NCI-H2029 treated with DMSO at 0.1 percent for 48 hours (cell line): ENCODE results near the gene CYP2W1.
"Not testable (repeated sequence)": the region's sequence is repeated elsewhere in the genome, so short reads cannot be mapped to it uniquely, and the experiment has no call there.

Experiments
- DNase-seq: peaks from one replicate; lab custom pipeline; 2025; lab: John Stamatoyannopoulos, UW

The CYP2W1 gene

DNA sequence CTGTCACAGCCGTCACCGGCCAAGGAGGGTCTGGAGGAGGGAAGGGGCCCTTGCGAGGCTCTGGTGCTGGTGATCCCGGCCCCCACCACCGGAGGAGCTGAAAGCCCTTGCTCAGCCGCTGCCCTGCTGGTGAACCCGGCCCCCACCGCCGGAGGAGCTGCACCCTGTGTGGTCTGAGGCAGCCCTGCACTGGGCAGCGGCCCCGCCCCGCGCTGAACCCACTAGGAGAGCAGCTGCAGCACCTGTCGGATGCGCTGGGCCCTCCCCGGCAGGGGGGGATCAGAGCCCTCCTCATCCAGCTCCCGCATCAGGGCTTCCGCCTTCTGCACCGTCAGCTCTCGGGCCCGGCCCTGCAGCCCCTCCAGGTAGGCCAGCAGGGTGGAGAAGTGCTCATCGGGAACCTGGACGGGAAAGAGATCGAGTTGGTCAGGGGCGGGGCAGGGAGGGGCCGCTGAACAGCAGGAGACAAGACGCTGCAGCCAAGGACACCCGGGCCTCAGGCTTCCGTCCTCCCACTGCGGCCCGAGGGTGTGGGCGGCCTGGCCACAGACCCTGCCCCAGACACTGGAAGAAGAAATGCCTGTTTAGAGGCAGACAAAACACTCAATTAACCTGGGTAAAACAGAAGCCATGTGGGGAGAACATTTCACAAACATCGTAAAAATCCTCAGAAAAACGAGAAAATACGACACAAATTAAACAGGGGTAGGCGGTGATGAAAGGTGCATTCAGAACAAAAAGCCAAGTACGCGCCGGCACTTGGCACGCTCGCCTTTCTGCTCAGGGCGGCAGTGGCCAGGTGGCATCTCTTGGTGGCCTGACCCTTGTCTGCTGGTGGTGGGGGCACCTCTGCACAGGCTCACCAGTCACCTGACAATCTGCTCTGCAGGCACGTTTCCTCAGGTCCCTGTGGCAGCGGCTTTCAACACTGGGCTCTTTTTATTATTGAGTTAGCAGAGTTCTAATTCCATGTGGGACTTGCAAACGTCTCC, 14.7 kb downstream of the CYP2W1 start:
- DNase-seq = no peak

DNA sequence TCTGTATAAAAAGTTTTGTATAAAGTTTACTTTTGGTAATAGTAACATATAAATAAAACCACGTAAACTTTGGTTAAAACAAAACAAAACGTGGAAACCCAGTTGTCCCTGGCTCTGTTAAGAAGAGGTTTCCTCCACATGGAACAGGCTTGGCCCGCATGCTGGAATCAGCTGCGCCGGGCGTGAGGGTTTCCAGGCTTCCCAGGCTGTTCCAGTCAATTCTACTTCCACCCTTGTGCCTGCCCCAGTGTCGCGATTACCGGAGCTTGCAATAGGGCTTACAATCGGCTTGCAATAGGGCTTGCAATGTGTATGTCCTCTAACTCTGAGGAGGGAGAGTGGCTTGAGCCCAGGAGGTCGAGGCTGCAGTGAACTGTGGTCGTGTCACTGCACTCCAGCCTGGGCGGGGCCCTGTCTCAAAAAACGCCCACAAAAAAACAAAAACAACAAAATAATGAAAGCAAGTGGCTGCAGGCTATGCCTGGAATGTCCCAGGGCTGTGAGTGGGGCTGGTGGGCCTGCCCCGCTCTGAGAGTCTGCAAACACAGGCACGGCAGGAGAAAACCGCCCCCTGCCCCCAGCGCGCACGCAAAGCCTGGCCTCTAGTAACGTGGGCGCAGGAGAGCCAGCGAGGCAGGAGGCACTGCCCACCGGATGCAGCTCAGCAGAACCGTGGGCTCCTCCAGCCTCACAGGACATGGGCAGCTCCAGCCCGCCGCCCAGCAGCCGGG, 16.3 kb downstream of the CYP2W1 start:
- no peak for DNase-seq

DNA sequence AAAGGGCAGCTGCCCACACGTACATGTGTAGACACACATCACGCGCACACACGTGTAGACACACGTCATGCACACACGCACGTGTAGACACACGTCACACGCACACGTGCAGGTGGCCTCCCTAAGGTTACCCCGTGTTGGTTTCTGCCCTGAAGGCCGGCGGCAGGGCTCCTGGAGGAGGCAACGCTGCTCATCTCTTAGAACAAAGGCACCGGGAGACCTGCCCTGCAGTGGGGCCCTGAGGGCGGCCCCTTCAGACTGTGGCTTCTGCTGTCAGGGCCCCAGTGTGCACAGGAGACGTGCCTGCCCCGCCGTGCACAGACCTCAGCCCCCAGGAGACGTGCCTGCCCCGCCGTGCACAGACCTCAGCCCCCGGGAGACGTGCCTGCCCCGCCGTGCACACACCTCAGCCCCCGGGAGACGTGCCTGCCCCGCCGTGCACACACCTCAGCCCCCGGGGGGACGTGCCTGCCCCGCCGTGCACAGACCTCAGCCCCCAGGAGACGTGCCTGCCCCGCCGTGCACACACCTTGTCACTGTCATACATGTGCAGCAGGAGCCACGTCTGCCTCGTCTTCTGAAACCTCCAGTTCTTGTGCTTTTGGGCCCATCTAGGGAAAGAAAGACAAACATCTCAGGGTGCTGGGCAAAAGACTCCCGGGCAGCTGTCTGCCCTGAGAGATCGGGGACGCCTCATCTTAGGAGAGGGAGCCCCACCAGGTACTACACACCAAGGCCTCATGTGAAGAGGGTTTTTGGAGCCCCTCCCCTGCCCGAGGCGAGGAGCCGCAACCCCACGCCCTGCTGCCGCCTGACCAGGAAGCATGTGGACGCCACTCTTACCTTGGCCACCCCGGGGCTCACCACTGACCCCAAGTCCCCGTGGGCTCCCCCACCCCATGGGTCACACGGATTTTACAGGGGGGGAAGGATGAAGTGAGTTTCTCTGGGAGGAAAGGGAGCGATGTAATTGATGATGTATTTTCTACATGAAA, 17.3 kb downstream of the CYP2W1 start:
- no peak for DNase-seq

DNA sequence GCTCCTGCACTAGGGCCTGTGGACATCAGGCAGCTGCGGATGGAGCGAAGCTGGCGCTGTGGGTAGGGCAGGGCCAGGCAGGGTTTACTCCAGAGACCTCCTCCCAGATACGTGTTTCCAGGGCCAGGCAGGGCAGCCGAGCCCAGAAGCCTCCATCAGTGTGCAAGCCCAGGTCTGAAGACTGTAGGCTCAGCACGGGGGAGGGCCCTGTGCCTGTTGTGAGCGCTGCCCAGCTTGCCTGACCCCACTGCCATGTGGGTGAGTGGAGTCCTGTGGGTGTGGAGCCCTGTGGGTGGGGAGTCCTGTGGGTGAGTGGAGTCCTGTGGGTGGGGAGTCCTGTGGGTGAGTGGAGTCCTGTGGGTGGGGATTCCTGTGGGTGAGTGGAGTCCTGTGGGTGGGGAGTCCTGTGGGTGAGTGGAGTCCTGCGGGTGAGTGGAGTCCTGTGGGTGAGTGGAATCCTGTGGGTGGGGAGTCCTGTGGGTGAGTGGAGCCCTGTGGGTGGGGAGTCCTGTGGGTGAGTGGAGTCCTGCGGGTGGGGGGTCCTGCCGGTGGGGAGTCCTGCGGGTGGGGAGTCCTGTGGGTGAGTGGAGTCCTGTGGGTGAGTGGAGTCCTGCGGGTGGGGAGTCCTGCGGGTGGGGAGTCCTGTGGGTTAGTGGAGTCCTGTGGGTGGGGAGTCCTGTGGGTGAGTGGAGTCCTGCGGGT, 18.2 kb downstream of the CYP2W1 start:
- DNase-seq = not testable (repeated sequence)

DNA sequence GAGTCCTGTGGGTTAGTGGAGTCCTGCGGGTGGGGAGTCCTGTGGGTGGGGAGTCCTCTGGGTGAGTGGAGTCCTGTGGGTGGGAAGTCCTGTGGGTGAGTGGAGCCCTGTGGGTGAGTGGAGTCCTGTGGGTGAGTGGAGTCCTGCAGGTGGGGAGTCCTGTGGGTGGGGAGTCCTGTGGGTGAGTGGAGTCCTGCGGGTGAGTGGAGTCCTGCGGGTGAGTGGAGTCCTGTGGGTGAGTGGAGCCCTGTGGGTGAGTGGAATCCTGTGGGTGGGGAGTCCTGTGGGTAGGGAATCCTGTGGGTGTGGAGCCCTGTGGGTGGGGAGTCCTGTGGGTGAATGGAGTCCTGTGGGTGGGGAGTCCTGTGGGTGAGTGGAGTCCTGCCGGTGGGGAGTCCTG, 19.0 kb downstream of the CYP2W1 start:
- DNase-seq = not testable (repeated sequence)

DNA sequence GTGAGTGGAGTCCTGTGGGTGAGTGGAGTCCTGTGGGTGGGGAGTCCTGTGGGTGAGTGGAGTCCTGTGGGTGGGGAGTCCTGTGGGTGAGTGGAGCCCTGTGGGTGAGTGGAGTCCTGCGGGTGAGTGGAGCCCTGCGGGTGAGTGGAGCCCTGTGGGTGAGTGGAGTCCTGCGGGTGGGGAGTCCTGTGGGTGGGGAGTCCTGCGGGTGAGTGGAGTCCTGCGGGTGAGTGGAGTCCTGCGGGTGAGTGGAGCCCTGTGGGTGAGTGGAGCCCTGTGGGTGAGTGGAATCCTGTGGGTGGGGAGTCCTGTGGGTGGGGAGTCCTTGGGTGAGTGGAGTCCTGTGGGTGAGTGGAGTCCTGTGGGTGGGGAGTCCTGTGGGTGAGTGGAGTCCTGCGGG, 19.5 kb downstream of the CYP2W1 start:
- DNase-seq = not testable (repeated sequence)

DNA sequence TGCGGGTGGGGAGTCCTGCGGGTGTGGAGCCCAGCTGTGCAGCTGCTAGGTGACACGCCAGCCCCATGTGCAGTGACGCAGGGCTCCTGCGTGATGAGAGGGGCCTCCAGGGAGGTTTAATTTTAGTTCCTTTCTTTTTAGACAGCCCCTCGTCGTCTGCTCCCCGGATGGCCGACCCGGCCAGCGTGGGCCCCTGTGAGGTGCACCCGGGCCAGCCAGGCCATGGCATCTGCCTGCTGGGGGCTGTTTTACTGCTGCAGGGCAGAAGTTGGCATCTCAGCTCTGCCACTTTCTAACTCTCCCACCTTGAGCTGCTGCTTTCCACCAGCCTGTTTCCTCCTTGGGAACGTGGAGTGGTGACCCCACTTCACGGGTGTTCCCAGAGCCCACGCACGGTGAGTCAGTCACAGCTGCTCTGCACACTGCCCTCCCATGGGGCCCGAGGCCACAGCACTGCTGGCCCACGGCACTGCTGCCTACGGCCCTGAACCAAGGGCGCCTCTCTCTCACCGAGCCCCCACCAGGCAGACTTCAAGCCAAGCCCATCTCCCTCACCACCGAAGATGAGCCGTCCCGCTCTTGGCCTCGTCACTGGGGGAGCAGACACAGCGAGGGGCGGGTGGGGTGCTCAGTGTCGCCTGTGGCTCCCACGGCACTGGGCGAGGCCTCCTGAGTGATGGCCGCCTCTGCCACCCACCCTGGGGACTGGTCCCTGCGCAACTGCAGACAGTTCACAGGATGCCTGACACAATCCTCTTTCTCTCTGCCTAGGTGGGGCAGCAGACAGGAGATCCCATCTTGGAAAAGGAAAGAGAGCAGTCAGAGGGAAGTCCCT, 21.3 kb downstream of the CYP2W1 start:
- DNase-seq = no peak

DNA sequence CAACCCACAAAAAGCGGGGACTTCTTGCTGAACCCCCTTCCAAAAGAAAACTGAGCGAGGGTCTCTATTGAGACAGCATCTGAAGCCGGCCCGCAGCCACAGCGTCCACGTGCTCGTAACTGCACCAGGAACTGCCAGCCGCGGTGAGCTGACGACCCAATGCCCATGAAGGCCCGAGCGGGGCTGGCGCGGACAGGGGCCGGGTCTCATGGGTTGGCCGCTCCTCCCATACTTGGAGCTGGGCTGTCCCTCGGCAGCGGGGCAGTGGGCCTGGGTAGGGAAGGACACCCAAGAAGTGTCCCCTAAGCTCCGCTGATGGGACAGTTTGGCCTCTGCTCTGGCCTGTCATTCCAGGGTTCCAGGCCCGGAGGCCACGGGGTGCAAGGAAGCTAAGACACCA, 22.3 kb downstream of the CYP2W1 start:
- DNase-seq = no peak

DNA sequence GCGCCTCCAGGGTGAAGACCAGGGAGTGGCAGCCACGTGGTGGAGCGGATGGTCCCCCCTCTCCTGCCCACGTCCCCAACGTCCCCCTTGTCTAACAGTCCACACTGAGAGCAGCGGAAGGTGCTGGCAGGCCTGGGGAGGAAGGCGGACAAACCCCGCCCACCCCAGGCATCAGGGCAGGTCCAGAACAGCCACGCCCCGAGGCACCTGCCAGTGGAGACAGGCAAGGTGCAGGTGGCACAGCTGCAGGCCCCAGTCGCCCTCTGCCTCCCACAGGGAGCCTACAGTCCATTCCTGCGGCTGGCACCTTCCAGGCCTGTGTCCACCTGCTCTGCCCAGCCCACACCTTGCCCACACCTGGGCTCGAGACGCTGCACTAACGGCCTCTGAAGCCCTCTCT, 24.9 kb downstream of the CYP2W1 start:
- DNase-seq = no peak

DNA sequence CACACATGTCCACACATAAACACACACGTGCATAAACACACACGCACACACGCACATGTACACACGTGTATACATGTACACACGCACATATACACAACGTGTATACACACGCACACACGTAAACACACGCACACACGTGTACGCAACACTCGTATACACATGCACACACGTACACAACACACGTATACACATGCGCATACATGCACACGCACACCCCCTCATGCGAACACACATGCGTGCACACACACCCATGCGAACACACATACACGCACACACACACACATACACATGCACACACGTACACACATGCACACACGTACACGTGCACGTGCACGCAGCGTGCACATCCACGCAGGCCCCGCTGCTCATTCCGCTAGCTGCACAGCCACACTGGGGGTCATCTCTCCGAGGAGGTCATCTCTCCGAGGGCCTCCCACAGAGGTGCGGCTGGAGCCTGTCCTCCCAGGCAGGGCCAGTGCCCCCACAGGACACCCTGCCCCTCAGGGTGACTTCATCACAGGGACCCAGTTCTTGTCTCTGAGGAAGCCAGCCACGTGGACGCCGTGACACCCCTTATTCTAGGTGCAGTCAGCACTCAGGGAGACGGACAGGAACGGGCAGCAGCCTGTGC, 25.9 kb downstream of the CYP2W1 start:
- DNase-seq = no peak

DNA sequence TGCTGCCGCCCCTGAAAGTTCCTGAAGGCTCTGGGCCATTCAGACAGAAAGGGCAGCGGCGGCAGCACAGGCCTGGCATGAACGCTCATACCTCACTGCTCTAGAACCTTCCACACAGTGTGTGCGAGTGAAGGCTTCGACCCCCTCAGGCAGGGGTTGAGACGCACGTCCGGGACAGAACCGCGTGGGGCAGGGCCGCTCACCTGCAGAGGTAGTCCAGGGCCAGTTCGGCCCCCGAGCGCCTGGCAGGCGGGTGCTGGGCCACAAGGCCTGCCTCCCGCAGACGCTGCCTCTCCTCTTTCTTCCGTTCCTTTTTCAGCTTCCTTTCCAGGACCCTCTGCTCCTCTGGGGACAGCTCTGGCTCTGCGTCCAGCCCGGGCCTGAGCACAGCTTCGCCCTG, 26.8 kb downstream of the CYP2W1 start:
- DNase-seq = no peak

DNA sequence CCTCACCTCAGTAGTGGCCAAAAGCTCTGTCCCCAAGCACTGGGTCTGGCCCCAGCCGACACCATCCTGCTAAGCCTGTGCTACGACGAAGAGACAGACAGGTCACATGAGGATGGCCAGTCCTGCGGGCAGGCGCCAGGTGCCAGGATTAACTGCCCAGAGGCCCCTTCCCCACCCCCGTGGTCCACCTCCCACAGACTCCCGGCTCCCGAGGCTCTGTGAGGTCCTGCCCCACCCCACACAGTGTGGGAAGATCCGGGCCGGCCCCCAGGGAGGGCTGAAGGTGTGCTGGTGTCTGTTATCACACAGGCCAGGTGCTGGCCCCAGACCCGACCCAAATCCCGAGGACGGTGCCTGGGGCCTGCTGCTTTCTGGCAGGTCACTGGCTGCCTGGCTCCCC, 27.2 kb downstream of the CYP2W1 start:
- DNase-seq = no peak

DNA sequence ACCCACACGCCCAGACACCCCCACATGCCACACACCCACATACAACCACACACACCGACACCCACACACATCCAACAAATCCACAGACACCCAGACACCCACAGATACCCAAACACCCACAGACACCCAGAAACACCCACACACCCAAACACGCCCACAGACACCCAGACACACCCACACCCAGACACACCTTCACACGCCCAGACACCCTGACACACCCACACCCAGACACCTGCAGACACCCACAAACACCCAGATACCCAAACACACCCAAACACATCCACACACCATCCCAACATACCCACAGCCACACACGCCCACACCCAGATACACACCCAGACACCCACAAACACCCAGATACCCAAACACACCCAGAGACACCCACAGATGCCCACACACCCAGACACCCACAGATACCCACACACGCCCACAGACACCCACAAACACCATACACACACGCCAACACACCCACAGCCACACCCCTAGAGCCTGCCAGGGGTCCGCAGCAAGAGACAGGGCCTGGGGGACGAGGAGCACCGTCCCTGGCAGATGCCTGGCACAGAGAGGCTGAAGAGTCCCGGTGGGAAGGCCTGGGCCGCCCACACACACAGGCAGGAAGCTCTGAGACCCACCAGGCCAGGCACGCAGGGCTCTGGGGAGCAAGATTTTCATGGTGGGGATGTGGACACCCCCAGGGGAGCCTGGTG, 28.5 kb downstream of the CYP2W1 start:
- DNase-seq = no peak

DNA sequence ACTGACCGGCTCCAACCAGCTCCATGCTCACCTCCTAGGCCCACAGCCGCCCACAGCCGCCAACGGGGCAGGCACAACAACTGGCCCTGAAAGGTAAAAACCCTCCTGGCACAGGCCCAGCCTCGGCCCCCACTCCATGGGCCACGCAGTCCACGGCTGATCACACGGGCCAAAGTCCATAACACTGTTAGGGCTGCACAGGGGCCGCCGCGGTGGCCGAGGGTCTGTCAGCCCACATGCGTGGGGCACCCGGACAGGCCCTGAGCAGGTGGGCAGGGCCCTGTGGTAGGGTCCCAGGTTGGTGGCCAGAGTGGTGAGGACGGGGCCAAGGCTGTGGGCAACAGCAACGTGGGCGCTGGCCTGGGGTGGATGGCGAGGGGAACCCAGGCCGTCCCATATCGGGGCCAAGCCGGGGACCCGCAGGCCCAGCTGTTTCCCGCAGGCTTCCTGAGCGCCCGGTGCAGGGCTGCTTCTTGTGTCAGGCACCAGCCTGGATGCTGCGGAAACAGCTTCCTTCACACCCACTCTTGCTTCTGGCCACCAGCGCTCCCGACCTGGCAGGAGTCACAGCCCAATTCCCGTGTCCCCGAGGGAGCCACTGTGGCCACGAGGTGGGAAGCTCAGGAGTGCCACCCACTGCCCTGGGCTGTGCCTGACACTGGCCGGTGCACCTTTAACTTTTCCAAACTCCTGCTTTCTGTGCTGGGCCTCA, 29.2 kb downstream of the CYP2W1 start:
- DNase-seq = no peak

DNA sequence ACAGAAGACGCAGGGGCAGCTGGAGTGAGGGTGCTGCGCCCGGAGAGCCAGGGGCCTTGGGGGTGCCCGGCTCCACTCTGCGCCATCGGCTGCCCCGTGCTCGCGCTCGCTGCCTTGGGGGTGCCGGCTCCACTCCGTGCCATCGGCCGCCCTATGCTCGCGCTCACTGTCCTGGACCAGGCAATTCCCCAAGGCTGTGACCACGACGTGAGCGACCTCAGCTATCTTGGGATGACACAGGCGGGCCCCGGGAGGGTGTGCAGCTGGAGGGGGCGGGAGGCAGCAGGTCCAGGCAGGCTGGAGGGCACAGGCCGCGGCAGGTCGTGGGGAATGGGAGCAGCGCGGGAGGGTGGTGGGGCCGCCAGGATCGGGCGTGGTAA, 29.7 kb downstream of the CYP2W1 start:
- DNase-seq = no peak

DNA sequence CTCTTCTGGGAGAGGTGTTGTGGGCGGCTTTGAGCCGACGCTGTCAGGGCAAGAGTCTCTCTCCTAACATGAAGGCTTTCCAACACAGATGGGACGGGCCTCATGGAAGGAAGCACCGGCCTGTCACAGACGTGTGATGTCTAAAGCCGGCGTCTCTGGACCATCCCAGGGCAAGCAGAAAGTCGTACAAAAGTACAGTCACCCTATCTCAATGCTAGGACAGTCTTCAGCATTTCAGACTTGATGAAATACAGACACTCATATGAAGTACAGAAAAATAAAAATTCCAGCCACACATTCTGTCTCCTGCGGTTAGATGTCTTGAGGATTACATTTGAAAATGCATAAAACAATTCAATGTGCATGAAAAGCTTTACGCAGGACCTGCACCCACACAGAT, 30.6 kb downstream of the CYP2W1 start:
- DNase-seq = no peak

DNA sequence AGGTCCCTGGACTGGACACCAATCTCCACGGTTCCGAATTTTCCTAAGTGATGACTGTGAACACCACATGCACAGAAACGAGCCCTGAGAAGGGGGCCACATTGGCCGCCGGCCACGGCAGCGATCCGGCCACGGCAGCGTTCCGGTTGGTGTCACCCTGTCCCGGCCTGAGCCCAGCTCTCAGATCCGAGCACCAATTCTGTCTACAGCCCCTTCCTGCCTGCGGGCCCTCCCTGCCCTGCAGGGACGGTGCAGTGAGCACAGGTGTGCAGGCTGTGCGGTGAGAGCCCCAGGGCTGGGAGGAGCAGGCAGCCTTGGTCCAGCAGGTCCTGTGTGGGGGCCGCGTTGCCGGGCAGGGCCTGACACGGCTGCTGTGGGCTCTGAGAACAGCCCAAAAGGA, 31.7 kb downstream of the CYP2W1 start:
- no peak for DNase-seq
